HEK293 (cell line): Measurements from ENCODE around the gene SCN7A.

Experiments
- CTCF ChIA-PET: fragments of 350-600 bp; formaldehyde crosslinking; extraction: SDS; loops from one replicate; lab custom pipeline; 2021; ENCODE audit warnings: antibody characterized with exemption; lab: Yijun Ruan, JAX
- POLR2A ChIA-PET: fragments of 300-600 bp; formaldehyde crosslinking; extraction: SDS; loops from one replicate; lab custom pipeline; 2020; ENCODE audit warnings: antibody characterized with exemption, inconsistent platforms; lab: Yijun Ruan, JAX
- H3K27ac ChIP-seq: fragments of 200-500 bp; sonication (Bioruptor generic); 2 replicates; pipeline ENCODE4 v1.5.1; 2014; ENCODE audit warnings: low read depth, low read length, control low read depth, inconsistent platforms; ENCODE audit errors: extremely low read depth
- H3K36me3 ChIP-seq, 2 experiments: fragments of 200-500 bp in 1 of 2; sonication (Bioruptor generic) in 1 of 2; 1 replicate in 1 of 2; 2 replicates in 1 of 2; pipeline ENCODE4 v1.5.1; 2014 to 2017; ENCODE audit warnings: inconsistent platforms in 2 of 2, low read length in 2 of 2; ENCODE audit not compliant: control insufficient read depth in 2 of 2, insufficient read depth in 1 of 2
- H3K4me1 ChIP-seq: fragments of 200-500 bp; sonication (Bioruptor generic); 2 replicates; pipeline ENCODE4 v1.5.1; 2014; ENCODE audit warnings: mild to moderate bottlenecking, low read length, inconsistent platforms; ENCODE audit not compliant: control insufficient read depth, insufficient read depth
- H3K4me3 ChIP-seq: 2 replicates; pipeline ENCODE4 v1.5.1; 2011; ENCODE audit warnings: low read depth, mild to moderate bottlenecking, control low read depth, low read length, moderate library complexity
- H3K9me3 ChIP-seq: fragments of 200-500 bp; sonication (Bioruptor generic); 2 replicates; pipeline ENCODE4 v1.5.1; 2014; ENCODE audit warnings: low read depth, low read length, inconsistent platforms; ENCODE audit not compliant: control insufficient read depth, insufficient read depth
- BCL11A ChIP-seq: fragments of 450-650 bp; formaldehyde crosslinking; IDR thresholded peaks from 2 replicates; pipeline ENCODE4 v1.5.1; 2016; ENCODE audit warnings: low read depth, missing biosample characterization, missing genetic modification characterization
- ELK4 ChIP-seq: IDR thresholded peaks from 2 replicates; pipeline ENCODE4 v1.6.1; 2011; ENCODE audit warnings: mild to moderate bottlenecking, low read depth, low read length, borderline replicate concordance
- KLF9 ChIP-seq: fragments of 450-650 bp; formaldehyde crosslinking; IDR thresholded peaks from 2 replicates; pipeline ENCODE4 v1.5.1; 2016; ENCODE audit warnings: missing biosample characterization, missing genetic modification characterization, low read depth
- OSR2 ChIP-seq: fragments of 450-650 bp; formaldehyde crosslinking; IDR thresholded peaks from 2 replicates; pipeline ENCODE4 v1.5.1; 2016; ENCODE audit warnings: missing biosample characterization, missing genetic modification characterization
- TSHZ1 ChIP-seq: fragments of 450-650 bp; formaldehyde crosslinking; IDR thresholded peaks from 2 replicates; pipeline ENCODE4 v1.5.1; 2016; ENCODE audit warnings: missing biosample characterization, missing genetic modification characterization, borderline replicate concordance
- YY1 ChIP-seq: fragments of 450-650 bp; formaldehyde crosslinking; IDR thresholded peaks from 2 replicates; pipeline ENCODE4 v1.5.1; 2018; ENCODE audit warnings: missing biosample characterization, missing genetic modification characterization
- YY2 ChIP-seq: fragments of 450-650 bp; formaldehyde crosslinking; IDR thresholded peaks from 2 replicates; pipeline ENCODE4 v1.5.1; 2016; ENCODE audit warnings: missing biosample characterization, missing genetic modification characterization
- ZBTB7A ChIP-seq: fragments of 450-650 bp; formaldehyde crosslinking; IDR thresholded peaks from 2 replicates; pipeline ENCODE4 v1.5.1; 2016; ENCODE audit warnings: low read depth, missing biosample characterization, missing genetic modification characterization
- ZBTB8A ChIP-seq: fragments of 450-650 bp; formaldehyde crosslinking; IDR thresholded peaks from 2 replicates; pipeline ENCODE4 v1.5.1; 2016; ENCODE audit warnings: missing biosample characterization, missing genetic modification characterization
- ZNF214 ChIP-seq: fragments of 450-650 bp; formaldehyde crosslinking; IDR thresholded peaks from 2 replicates; pipeline ENCODE4 v1.5.1; 2017; ENCODE audit warnings: missing biosample characterization, mild to moderate bottlenecking, missing genetic modification characterization, borderline replicate concordance
- ZNF23 ChIP-seq: fragments of 450-650 bp; formaldehyde crosslinking; IDR thresholded peaks from 2 replicates; pipeline ENCODE4 v1.5.1; 2016; ENCODE audit warnings: missing biosample characterization, missing genetic modification characterization, borderline replicate concordance
- ZNF26 ChIP-seq: fragments of 450-650 bp; formaldehyde crosslinking; IDR thresholded peaks from 2 replicates; pipeline ENCODE4 v1.5.1; 2016; ENCODE audit warnings: missing biosample characterization, missing genetic modification characterization
- ZNF585B ChIP-seq: fragments of 450-650 bp; formaldehyde crosslinking; IDR thresholded peaks from 2 replicates; pipeline ENCODE4 v1.5.1; 2016; ENCODE audit warnings: missing biosample characterization, missing genetic modification characterization
- ZNF624 ChIP-seq: fragments of 450-650 bp; formaldehyde crosslinking; IDR thresholded peaks from 2 replicates; pipeline ENCODE4 v1.5.1; 2017; ENCODE audit warnings: missing biosample characterization, missing genetic modification characterization
- ZNF768 ChIP-seq: fragments of 450-650 bp; formaldehyde crosslinking; IDR thresholded peaks from 2 replicates; pipeline ENCODE4 v1.5.1; 2018; ENCODE audit warnings: missing biosample characterization, mild to moderate bottlenecking, missing genetic modification characterization
- ZNF830 ChIP-seq: fragments of 450-650 bp; IDR thresholded peaks from 2 replicates; pipeline ENCODE4 v1.5.0; 2018; ENCODE audit warnings: missing biosample characterization, missing genetic modification characterization, low read depth, mild to moderate bottlenecking, moderate library complexity
- ZSCAN18 ChIP-seq: fragments of 450-650 bp; formaldehyde crosslinking; IDR thresholded peaks from 2 replicates; pipeline ENCODE4 v1.5.1; 2016; ENCODE audit warnings: missing biosample characterization, missing genetic modification characterization
- ZSCAN23 ChIP-seq: fragments of 450-650 bp; formaldehyde crosslinking; IDR thresholded peaks from 2 replicates; pipeline ENCODE4 v1.5.1; 2016; ENCODE audit warnings: missing biosample characterization, missing genetic modification characterization

The SCN7A gene

GRCh38 chr2:166439078-166439477, 55.0 kb downstream of the SCN7A start:
- H3K4me1 ChIP-seq, result no peaks in the 10 kb centered on the region
- H3K36me3 ChIP-seq, result no peaks in the 10 kb centered on the region
- TF ChIP-seq YY2 (tag by site-specific recombination), result no peak
- TF ChIP-seq ZNF624 (tag by site-specific recombination), result no peak
- TF ChIP-seq ZBTB8A (tag by site-specific recombination), result no peak
- no peak for TF ChIP-seq TSHZ1 (tag by site-specific recombination)
- no peak for TF ChIP-seq ZSCAN18 (tag by site-specific recombination)
- no peak for TF ChIP-seq ZNF830 (tag by site-specific recombination)
- TF ChIP-seq ZSCAN23, result no peak
- TF ChIP-seq ZNF214 (tag by site-specific recombination), result no peak
- TF ChIP-seq ZNF23 (tag by site-specific recombination), result no peak
- TF ChIP-seq KLF9, result no peak
- no peak for TF ChIP-seq BCL11A (tag by site-specific recombination)
- TF ChIP-seq ZNF768 (tag by site-specific recombination), result no peak
- TF ChIP-seq ZNF26 (tag by site-specific recombination), result no peak
- TF ChIP-seq YY1 (tag by site-specific recombination), result no peak
- TF ChIP-seq ELK4, result no peak
- POLR2A ChIA-PET, result no interaction called here
- CTCF ChIA-PET, result interaction anchor here (0.7 kb wide), 1 partner anchor 78 kb away, joined by 3 read pairs; no protein-coding TSS in a partner anchor
- H3K4me3 ChIP-seq, result no peak overlapping the region
- H3K9me3 ChIP-seq, result no peaks in the 10 kb centered on the region
- H3K27ac ChIP-seq, result no peak overlapping the region

- no peak overlapping the region for H3K4me3 ChIP-seq
- H3K36me3 ChIP-seq, result no peaks in the 10 kb centered on the region
- POLR2A ChIA-PET, result no interaction called here
- no peaks in the 10 kb centered on the region for H3K4me1 ChIP-seq
- TF ChIP-seq YY2 (tag by site-specific recombination), result no peak
- no peak for TF ChIP-seq ZBTB7A (tag by site-specific recombination)
- TF ChIP-seq OSR2 (tag by site-specific recombination), result no peak
- TF ChIP-seq ZNF585B, result peak; percentile 62
- H3K27ac ChIP-seq, result no peak overlapping the region
- no peaks in the 10 kb centered on the region for H3K9me3 ChIP-seq
- CTCF ChIA-PET, result interaction anchor here (0.6 kb wide), 1 partner anchor 855 kb away, joined by 5 read pairs; no protein-coding TSS in a partner anchor
These were observed 57.1 kb downstream of the SCN7A start for GRCh38 chr2:166436976-166437375.
